ENCODE results near the gene LYPLA2. TPM values are rescaled to one million over a fixed set of nuclear protein-coding genes. Genes with fewer than 3 reads are reported as not detected.

Gene LYPLA2
- total and polyA plus RNA-seq, 2 donors (not counting 3 experiments of a cell fraction or from before 2014, with no cell fraction given), result 110 to 137 TPM

DNA sequence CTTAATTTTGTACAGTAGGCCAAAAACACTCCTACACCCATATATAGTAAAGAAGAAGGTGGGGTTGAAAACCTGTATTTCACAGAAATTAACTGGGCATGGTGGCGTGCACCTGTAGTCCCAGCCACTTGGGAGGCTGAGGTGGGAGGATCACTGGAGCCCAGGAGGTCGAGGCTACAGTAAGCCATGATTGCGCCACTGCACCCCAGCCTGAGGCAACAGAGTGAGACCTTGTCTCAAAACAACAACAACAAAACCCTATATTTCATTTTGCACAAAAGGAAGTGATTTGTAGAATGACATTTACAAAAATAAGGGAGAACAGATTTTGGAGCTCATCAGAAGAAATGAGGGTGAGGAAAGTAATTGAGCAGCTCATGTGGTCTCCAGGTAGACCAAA, 2.2 kb upstream of the LYPLA2 start:
- ChIA-PET CTCF (interaction anchor here (1.3 kb wide), 1 partner anchor 17 kb away, joined by 4 read pairs; no protein-coding TSS in a partner anchor), POLR2A (no interaction called here)
- intact Hi-C loops (cut with micrococcal nuclease), result no loop called here
- H3K9me1 ChIP-seq (replicated peaks; ENCODE audit: control insufficient read depth, extremely low read depth, insufficient read depth, low read length), result no peaks in the 10 kb centered on the region
- TF ChIP-seq, protein P1, sequence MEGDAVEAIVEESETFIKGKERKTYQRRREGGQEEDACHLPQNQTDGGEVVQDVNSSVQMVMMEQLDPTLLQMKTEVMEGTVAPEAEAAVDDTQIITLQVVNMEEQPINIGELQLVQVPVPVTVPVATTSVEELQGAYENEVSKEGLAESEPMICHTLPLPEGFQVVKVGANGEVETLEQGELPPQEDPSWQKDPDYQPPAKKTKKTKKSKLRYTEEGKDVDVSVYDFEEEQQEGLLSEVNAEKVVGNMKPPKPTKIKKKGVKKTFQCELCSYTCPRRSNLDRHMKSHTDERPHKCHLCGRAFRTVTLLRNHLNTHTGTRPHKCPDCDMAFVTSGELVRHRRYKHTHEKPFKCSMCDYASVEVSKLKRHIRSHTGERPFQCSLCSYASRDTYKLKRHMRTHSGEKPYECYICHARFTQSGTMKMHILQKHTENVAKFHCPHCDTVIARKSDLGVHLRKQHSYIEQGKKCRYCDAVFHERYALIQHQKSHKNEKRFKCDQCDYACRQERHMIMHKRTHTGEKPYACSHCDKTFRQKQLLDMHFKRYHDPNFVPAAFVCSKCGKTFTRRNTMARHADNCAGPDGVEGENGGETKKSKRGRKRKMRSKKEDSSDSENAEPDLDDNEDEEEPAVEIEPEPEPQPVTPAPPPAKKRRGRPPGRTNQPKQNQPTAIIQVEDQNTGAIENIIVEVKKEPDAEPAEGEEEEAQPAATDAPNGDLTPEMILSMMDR (IDR thresholded peaks at IDR 0.05; ENCODE audit: extremely low read depth in 1 of 2, insufficient read depth in 1 of 2, low read depth in 1 of 2, low read length in 2 of 2), result no peak
- TF ChIP-seq EZH2 (IDR thresholded peaks at IDR 0.05; ENCODE audit: borderline replicate concordance, low read depth, low read length, severe bottlenecking), result no peak
- TF ChIP-seq GATA2 (IDR thresholded peaks at IDR 0.05; ENCODE audit: insufficient read depth, insufficient read length, low read depth, low read length), result no peak
- no peak for TF ChIP-seq FOS (IDR thresholded peaks at IDR 0.05; ENCODE audit: borderline replicate concordance, insufficient read depth, low read length)
- TF ChIP-seq MYC (IDR thresholded peaks at IDR 0.05; ENCODE audit: low read depth, low read length), result no peak
- no peak for TF ChIP-seq POLR2AphosphoS5 (IDR thresholded peaks at IDR 0.05; ENCODE audit: insufficient read depth, low read depth, low read length)
- TF ChIP-seq, protein P2, sequence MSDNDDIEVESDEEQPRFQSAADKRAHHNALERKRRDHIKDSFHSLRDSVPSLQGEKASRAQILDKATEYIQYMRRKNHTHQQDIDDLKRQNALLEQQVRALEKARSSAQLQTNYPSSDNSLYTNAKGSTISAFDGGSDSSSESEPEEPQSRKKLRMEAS (IDR thresholded peaks at IDR 0.05; ENCODE audit: insufficient read depth, insufficient read length), result no peak
- no peak for TF ChIP-seq POLR2A (IDR thresholded peaks at IDR 0.05; ENCODE audit: low read depth, low read length)
- no peak for TF ChIP-seq JUN (IDR thresholded peaks at IDR 0.05; ENCODE audit: borderline replicate concordance, insufficient read depth, insufficient read length, low read depth)
- H3K9me3 ChIP-seq (replicated peaks; ENCODE audit: control insufficient read depth, insufficient read depth, low read length), result no peaks in the 10 kb centered on the region
- peaks cover 22% of the 10 kb centered on the region for H3K4me1 ChIP-seq (ENCODE audit: control insufficient read depth, extremely low read depth, insufficient read depth, low read length)
- peaks cover 28% of the 10 kb centered on the region for H3K79me2 ChIP-seq (ENCODE audit: control insufficient read depth, insufficient read depth, low read length)
- BruUV-seq (replicated peaks), result no TSS peak
- H4K20me1 ChIP-seq (replicated peaks; ENCODE audit: control insufficient read depth, extremely low read depth, insufficient read depth, low read length), result no peaks in the 10 kb centered on the region
- FAIRE-seq, result no peak
- H3K27me3 ChIP-seq (ENCODE audit: control insufficient read depth in 2 of 2, insufficient read depth in 2 of 2, low read length in 2 of 2), result no peaks in the 10 kb centered on the region
- dilution Hi-C loops (cut with MboI; ENCODE audit: extremely low pct_ligation_motif_present, low sequenced_read_pairs), result no loop called here
- H3K4me2 ChIP-seq (ENCODE audit: insufficient read depth, low read length), result no peak overlapping the region
- no peak overlapping the region for H3K9ac ChIP-seq (replicated peaks; ENCODE audit: extremely low read depth, insufficient read depth, low read length)
- no peak overlapping the region for H3K27ac ChIP-seq (ENCODE audit: insufficient read depth, low read depth, low read length)
- no peak for DNase-seq (ENCODE audit: low read depth, low spot score)
- no peak overlapping the region for H2AFZ ChIP-seq (ENCODE audit: low read depth, low read length)
- H3K4me3 ChIP-seq (replicated peaks in 1 of 3; ENCODE audit: insufficient read depth in 1 of 3, low read depth in 1 of 3, low read length in 3 of 3), result no peak overlapping the region
- H3K36me3 ChIP-seq (ENCODE audit: control insufficient read depth in 2 of 2, extremely low read depth in 1 of 2, insufficient read depth in 2 of 2, low read length in 2 of 2), result peaks cover 11 to 17% of the 10 kb centered on the region in 2 experiments
